ENCODE results near the gene DHRS3.

GRCh38 chr1:12540580-12541273, 77.3 kb downstream of the DHRS3 start:
- TF ChIP-seq CTCF (conservative IDR thresholded peaks at IDR 0.05) (no peak), EZH2 (IDR thresholded peaks at IDR 0.05; ENCODE audit: low read depth) (no peak)

All from PC-9 (cell line).